NCI-H1048 (cell line): ENCODE results near the gene SFXN2.
A peak's percentile ranks its signal among the peaks of the same experiment; 100 is the strongest.
"Not testable (repeated sequence)": the region's sequence is repeated elsewhere in the genome, so short reads cannot be mapped to it uniquely, and the experiment has no call there.

Source experiments
- DNase-seq: peaks from one replicate; lab custom pipeline; 2025; lab: John Stamatoyannopoulos, UW

SFXN2 gene

GRCh38 chr10:102753718-102754117 lies 39.3 kb downstream of the SFXN2 start:
- no peak for DNase-seq

GRCh38 chr10:102757323-102757722 lies 42.9 kb downstream of the SFXN2 start:
- no peak for DNase-seq

GRCh38 chr10:102758240-102758932 lies 44.0 kb downstream of the SFXN2 start:
- no peak for DNase-seq

- DNase-seq: not testable (repeated sequence)
These were observed 44.5 kb downstream of the SFXN2 start for GRCh38 chr10:102758933-102759262.

GRCh38 chr10:102759497-102760210 lies 45.2 kb downstream of the SFXN2 start:
- no peak for DNase-seq

GRCh38 chr10:102761981-102762380 lies 47.5 kb downstream of the SFXN2 start:
- no peak for DNase-seq

- no peak for DNase-seq
These were observed 48.1 kb downstream of the SFXN2 start for GRCh38 chr10:102762401-102763015.

GRCh38 chr10:102763037-102763607 lies 48.7 kb downstream of the SFXN2 start:
- no peak for DNase-seq

GRCh38 chr10:102764470-102765161 lies 50.2 kb downstream of the SFXN2 start:
- peak; percentile 12 for DNase-seq

- DNase-seq: no peak
These were observed 50.9 kb downstream of the SFXN2 start for GRCh38 chr10:102765336-102765735.

GRCh38 chr10:102767428-102768160 lies 53.2 kb downstream of the SFXN2 start:
- DNase-seq: no peak

GRCh38 chr10:102769375-102770107 lies 55.1 kb downstream of the SFXN2 start:
- no peak for DNase-seq

- no peak for DNase-seq
These were observed 55.7 kb downstream of the SFXN2 start for GRCh38 chr10:102770108-102770482.

- no peak for DNase-seq
These were observed 56.4 kb downstream of the SFXN2 start for GRCh38 chr10:102770792-102771191.

- no peak for DNase-seq
These were observed 58.9 kb downstream of the SFXN2 start for GRCh38 chr10:102773320-102773719.

- DNase-seq: no peak
These were observed 59.5 kb downstream of the SFXN2 start for GRCh38 chr10:102773986-102774385.

GRCh38 chr10:102775201-102775934 lies 60.9 kb downstream of the SFXN2 start:
- DNase-seq: no peak

- no peak for DNase-seq
These were observed 61.7 kb downstream of the SFXN2 start for GRCh38 chr10:102775935-102776669.

- no peak for DNase-seq
These were observed 62.5 kb downstream of the SFXN2 start for GRCh38 chr10:102776779-102777456.
